GM10266 (cell line): Measurements from ENCODE around the gene MRTO4.

Source experiments
- DNase-seq: peaks from one replicate; pipeline ENCODE4 v3.0.0; 2012; ENCODE audit errors: extremely low spot score
- TF ChIP-seq, protein P1 (sequence below): IDR thresholded peaks from 2 replicates; pipeline ENCODE4 v1.5.1; 2012; ENCODE audit warnings: mild to moderate bottlenecking, low read depth; ENCODE audit not compliant: control insufficient read depth, insufficient read depth; ENCODE audit errors: missing control alignments

The MRTO4 gene

DNA sequence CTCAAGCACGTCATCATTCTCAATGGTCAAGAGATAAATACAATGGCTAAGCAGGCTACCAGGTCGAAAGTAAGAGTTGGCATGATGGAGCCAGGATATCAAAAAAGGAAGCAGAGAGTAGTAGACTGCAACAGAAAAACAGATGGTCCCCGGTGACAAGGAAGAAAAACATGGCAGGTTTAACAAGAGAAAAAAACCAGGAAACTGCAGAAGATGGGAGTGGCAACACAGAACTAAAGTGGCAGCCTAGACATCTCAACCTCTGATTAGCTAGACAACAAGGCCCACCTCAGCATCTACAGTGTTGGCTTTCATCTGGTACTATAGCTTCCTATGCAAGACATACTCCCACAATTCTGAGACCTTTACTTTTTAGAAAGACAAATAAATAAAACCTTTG is 44.7 kb upstream of the MRTO4 start:
- DNase-seq = no peak
- TF ChIP-seq, protein P1, sequence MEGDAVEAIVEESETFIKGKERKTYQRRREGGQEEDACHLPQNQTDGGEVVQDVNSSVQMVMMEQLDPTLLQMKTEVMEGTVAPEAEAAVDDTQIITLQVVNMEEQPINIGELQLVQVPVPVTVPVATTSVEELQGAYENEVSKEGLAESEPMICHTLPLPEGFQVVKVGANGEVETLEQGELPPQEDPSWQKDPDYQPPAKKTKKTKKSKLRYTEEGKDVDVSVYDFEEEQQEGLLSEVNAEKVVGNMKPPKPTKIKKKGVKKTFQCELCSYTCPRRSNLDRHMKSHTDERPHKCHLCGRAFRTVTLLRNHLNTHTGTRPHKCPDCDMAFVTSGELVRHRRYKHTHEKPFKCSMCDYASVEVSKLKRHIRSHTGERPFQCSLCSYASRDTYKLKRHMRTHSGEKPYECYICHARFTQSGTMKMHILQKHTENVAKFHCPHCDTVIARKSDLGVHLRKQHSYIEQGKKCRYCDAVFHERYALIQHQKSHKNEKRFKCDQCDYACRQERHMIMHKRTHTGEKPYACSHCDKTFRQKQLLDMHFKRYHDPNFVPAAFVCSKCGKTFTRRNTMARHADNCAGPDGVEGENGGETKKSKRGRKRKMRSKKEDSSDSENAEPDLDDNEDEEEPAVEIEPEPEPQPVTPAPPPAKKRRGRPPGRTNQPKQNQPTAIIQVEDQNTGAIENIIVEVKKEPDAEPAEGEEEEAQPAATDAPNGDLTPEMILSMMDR = no peak

DNA sequence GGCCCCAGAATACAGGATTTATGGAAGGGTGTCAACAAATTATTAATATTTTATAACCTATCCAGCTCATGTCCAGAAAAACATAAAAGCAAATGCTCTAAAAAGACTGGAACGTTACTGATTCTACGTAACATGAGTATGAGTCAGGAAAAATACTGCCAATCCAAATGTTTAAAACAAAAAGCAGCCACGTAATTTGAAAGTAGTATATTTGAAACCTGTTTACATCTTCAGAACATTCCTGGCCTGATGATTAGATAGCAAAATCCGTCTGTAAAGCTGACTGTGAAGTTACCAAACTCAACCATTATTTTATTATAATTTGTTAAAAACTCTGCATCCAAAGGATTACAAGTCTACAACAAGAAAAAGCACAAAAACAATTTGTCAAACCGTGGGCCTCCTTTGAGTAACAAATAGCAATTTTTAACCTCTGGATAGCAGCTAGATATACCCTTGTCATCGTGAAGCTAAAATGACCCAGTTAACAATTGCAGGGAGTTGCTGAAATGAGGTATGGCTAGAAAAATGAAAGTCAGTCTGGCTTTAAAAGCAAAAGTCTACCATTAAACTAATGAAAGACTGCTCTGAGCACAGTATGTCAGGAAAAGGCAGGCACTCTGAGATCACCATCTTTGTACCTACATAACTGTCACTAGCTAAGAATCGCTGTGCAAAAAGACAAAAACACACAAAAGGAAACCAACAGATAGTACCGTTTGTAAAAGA is 42.7 kb upstream of the MRTO4 start:
- no peak for DNase-seq
- TF ChIP-seq, protein P1 = no peak

DNA sequence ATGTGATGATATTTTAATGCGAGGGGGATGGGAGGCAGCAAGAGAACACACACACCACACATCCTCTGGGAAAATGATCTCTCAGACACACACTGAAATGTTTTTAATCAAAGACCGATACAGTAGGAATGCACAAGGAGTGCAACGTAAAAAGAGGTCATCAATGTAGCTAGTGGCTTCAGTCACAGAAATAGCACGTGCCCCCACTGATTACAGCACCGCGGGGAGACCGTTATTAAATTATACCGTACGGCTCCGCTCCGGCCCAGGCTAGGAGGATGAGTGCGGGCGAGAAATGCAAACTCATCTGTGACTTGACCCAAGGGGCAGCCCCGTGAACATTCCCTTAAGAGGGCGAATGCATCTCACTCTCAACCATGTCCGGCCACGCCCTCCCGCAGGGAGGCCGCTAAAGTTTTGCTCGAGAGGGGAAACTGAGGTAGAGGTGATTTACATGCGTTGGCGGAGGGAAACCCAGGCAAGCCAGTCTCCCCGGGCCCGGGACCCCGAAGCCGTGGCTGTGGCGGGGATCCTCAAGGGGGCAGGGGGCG is 42.1 kb upstream of the MRTO4 start:
- peak; percentile 70 for DNase-seq
- TF ChIP-seq, protein P1 = no peak

DNA sequence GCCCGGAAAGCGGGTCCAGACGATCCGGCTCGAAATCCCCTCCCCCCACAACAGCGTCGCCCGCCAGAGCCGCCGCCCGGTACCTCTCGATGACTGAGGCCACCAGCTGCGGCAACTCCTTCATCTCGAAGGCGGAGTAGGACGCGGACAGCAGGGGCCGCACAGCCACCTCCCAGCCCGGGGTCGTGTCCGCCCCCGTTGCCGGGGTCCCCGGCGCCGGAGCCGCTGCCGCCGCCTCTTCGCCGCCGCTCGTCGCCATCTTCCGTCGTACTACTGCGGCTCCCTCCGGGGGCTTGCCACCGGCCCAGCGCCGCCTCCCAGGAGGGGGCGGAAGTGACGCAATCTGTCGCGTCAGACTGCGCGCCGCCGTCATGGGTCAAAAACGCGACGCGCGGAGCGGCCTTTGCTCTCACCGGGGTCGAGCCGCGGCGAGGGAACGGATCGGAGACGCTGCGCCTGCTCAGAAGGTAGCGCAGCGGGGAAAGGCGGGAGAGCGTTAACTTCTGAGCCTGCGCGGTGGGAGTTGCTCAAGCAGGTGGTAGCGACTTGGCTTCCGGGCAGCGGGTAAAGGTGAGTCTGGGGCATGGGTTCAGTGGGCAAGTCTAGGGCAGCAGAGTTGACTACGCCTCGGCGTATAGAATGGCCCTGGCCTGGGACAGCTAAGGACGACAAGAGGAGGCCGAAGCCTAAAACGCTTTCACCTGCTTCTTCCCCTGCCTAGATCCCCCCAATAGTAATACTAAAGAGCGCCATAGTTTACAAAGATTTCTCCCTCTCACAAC is 41.4 kb upstream of the MRTO4 start, which contains the start of gene UBR4:
UBR4 (minus strand) TSS at position 277 of the 782 bp plus-strand sequence; CDS start at position 259, 18 bp downstream.
- TF ChIP-seq, protein P1 = no peak
- peak; percentile 91 for DNase-seq

DNA sequence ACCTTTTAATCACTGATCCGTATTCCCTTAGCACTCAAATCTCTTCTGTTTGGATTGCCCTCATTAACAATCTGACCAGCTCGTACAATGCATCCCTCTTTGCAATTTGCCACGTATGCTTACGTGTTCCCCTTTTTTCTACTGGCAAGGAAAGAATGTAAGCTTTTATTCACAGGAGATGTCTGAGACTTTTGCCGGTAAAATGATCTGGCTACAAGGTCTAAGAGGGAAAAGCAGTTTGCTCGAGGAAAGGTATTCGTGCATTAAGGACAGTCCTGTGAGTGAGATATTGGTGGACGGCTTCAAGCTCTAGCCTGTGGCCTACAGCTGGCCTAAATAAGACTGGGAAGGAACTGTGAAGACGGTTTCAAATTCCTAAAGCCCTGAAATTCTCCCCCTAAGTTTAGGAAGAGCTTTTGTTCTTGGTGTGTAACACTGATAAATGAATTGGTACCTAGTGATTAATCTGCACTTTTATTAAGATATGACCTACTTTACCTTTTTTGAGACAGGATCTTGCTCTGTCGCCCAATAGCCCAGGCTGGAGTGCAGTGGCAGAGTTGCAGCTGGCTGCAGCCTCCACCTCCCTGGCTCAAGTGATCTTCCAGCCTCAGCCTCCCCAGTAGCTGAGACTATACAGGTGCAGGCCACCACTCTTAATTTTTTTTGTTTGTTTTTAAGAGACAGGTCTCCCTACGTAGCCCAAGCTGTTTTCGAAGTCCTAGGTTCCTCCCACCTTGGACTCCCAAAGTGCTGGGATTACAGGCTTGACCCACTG is 40.6 kb upstream of the MRTO4 start:
- TF ChIP-seq, protein P1 = no peak

DNA sequence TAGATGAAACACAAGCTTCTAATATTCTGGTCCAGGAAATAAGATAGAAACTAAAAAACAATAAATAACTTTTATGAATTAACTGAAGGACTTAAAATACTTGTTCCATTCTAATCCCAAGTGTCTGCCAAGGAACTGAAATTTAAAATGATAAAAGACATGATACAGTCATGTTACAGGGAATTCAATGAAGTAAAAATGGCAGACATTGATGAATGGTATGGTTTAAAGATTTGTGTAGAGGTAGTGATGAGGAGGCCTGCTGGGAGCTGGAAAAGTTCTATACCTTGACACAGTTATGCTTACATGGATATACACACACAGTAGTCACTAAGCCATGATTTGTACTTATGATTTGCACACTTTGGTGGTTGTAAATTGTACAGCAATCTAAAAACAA is 39.4 kb upstream of the MRTO4 start:
- DNase-seq = no peak
- TF ChIP-seq, protein P1 = no peak

More for the DNA sequence above, 40.6 kb upstream of the MRTO4 start:
- DNase-seq = no peak
